HG03108 (cell line): Measurements from ENCODE around the gene MRPL3.

Experiments used
- ATAC-seq: cut with Tn5 transposase; IDR thresholded peaks from one replicate; pipeline ENCODE4 v1.9.1; 2021; ENCODE audit warnings: moderate library complexity; ENCODE audit not compliant: unreplicated experiment

MRPL3 gene

DNA sequence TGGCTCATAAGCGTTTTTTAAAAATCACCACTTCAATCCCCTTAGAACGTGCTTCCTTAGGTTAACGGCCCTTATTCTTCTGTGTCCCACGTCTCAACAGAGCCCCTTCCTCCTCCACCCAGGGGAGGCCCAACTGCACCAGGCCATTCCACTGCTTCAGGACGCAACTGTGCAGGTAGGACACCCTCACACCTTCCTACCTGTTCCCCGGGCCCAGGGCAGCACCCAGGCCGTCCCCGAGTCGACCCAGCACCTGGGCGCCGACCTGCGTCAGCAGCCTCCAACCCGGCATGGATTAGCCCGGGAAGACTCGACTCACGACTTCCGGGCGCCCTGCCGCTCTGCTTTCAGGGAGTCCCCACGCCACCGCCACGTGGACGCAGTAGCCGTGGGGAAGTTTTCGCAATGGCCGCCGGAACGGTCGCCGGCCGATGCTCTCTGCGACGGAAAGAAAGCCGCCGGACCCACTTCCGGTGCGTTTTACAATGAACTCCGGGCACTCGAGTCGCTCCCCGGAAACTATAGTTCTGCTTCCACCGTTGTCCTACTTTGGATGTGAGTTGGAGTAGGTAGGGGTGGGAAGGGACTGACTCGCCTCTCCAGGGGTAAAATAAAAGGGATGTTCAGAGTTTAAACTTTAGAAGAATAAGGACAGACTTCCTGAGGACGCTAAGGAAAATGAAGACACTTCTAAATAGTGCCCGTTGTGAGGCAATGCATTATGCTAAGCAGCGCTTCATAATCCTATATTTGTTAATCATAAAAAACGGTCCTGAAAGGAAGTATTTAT lies at the start of gene MRPL3:
Gene MRPL3, minus strand, starts transcription at position 442 of the 790 bp plus-strand sequence. Its CDS starts 150 bp downstream, at position 292.
- ATAC-seq, result peak; percentile 90

DNA sequence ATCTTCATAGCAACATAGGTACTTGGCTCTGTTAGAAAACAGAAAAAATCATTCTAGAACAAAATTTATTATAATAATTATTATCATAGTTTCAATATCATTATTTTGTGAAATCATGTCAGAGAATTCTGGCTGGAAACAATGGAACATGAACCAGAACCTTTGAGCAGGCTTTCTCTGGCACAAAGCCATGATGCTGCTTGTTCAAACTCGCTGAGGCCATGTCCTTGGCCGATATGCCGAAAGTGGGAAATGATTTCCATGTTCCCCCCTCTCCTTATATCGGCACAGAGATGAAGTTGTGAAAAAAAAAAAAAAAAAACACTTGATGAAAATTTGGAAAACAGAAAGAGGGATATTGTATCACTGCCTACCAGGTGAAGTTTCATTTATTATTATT lies 49.0 kb upstream of the MRPL3 start:
- no peak for ATAC-seq

GRCh38 chr3:131550562-131551465 lies 48.0 kb upstream of the MRPL3 start:
- no peak for ATAC-seq

- no peak for ATAC-seq
These were observed 46.6 kb upstream of the MRPL3 start for GRCh38 chr3:131549340-131549739.

GRCh38 chr3:131547585-131547984 lies 44.8 kb upstream of the MRPL3 start:
- ATAC-seq, result no peak

GRCh38 chr3:131546441-131546840 lies 43.7 kb upstream of the MRPL3 start:
- ATAC-seq, result no peak

DNA sequence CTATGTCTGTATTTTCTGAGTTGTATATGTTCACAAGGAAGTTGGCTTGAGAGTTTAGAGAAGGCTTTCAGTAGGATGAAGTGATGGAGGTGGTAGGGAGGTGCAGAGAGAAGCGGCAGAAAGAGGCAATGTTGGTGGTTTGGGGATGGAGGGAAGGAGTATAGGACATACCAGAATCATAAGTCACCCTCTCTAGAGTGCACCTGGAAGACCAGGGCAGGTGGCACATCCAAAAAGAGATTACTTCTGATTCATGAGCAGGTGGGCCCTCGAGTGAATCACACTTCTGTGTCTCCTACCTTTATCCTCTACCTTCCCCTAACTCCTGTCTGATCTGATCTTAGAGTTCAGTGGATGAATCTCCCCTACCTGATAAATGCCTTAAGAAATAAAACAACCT lies 41.8 kb upstream of the MRPL3 start:
- ATAC-seq, result no peak

DNA sequence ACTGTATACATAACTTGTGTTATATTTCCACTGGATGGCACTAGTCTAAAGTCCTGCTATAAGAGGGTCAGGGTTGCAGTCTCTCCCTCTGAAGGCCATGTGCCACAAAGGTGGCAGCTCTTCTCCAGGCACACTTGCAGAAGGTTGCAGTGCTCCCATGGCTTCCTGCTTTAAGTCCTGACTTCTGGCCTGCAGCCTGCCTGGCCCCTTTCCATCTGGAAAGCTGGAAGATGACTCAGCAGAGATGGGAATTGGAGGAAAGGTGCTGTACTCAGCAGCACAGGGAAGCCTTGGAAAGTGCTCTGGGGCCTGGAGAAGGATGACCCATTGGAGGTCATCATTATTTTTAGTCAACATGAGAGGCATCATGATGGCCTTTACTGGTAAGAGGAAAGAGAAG lies 40.9 kb upstream of the MRPL3 start:
- no peak for ATAC-seq

DNA sequence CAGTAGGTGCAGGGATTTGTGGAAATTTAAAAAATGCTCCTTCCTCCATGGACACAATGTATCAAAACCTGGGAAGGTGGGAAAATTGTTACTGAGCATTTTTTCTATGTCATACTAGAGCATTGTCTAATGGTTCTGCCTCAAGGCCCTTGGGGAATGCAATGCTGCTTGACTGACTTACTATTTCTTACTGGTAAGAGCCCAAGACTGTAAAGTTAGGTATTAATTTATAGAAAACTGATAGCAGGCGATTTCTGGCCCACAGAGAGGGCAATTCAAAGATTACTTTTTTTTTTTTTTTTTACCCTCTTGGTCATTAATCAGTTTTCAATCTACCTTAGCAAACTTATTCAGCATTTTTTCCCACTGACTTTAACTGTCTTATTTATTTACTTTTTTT lies 38.5 kb upstream of the MRPL3 start:
- ATAC-seq, result no peak

- no peak for ATAC-seq
These were observed 38.0 kb upstream of the MRPL3 start for GRCh38 chr3:131540821-131541220.

- ATAC-seq, result no peak
These were observed 37.4 kb upstream of the MRPL3 start for GRCh38 chr3:131540143-131540542.

DNA sequence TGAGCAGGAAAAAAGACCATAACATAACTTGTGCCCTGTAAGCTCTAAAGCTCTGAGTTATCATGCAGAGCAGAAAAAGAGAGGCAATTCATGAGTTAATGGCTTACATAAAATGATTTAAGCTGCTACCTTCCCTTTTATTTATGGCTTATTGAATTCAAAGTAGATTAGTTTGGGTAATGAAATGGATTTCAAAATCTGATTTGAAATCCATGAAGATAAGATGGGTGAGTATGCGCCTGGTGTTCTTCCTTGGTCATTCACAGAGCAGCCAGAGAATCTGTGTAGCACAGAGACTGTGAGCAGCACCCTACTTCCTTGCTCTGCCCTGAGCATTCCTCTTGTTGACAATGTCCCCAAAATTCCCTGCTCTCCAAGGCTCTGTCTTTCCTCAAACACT lies 36.2 kb upstream of the MRPL3 start:
- no peak for ATAC-seq

DNA sequence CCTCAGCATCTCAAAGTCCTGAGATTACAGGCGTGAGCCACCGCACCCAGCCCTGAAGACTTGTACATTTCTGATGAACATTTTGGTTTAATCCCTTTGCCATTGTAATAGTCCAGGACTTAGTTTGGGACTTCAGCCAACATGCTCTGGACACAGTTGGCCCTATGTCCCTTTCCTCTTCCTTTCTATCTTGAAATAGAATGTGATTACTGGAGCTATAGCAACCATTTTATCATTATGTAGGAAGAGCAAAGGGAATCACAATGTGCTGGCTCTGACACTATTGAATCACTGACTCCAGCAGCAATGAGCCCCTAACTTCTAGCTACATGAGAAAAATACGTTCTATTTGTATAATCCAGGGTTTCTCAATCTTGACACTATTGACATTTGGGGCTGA lies 34.8 kb upstream of the MRPL3 start:
- no peak for ATAC-seq

- ATAC-seq, result no peak
These were observed 32.8 kb upstream of the MRPL3 start for GRCh38 chr3:131535596-131535995.

- ATAC-seq, result no peak
These were observed 32.4 kb upstream of the MRPL3 start for GRCh38 chr3:131535131-131535530.

DNA sequence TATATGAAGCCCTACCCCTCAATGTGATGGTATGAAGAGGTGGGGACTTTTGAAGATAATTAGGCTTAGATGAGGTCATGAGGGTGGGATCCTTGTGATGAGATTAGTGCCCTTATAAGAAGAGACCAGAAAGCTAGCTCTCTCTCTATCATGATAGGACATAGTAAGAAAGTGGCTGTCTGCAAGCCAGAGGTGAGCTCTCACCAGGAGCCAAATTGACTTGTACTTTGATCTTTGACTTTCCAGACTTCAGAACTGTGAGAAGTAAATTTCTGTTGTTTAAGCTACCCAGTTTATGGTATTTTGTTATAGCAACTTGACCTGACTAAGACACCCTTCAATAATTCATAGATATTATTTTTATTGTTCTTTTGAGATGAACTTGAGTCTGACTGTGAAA lies 29.9 kb upstream of the MRPL3 start:
- ATAC-seq, result no peak

GRCh38 chr3:131530843-131531242 lies 28.1 kb upstream of the MRPL3 start:
- ATAC-seq, result no peak

GRCh38 chr3:131530388-131530787 lies 27.6 kb upstream of the MRPL3 start:
- no peak for ATAC-seq

GRCh38 chr3:131526801-131527347 lies 24.1 kb upstream of the MRPL3 start:
- no peak for ATAC-seq

DNA sequence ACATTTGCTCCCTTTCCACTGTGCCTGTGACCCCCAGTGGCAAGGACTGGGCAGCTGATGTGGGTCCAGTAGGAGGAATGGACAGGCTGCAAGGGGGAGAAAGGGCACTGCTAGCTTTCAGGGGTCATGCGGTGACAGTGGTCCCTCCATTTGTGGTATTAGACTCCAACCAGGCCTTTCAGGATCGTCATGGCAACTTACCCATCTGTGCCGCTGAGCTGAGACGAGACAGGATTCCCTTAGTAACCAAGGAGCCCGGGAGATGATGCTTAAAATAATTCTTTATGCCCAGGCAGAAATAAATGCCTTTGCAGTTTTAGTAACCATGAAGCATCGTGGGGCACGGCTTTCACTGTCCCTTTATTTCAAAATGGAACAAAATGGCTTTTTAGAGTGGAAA lies 15.9 kb upstream of the MRPL3 start:
- ATAC-seq, result no peak

DNA sequence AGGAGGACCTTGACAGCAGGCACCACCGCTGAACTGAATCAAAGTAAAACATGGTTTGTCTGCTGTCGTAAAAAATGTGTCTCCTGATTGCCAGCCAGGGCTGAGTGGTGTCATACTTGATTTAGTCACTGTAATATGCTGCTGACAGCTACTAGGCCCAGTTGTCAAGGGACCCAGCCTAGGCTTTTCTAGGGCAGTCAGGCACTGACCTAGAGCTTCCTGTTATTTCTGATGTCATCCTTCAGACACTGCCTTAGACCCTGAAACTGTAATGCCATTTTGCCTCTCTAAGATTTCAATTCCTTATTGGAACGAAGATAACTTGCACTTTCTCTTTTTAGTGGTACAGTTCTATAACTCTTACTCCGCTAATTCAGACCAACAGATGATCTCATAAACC lies 2.6 kb upstream of the MRPL3 start:
- ATAC-seq, result no peak

DNA sequence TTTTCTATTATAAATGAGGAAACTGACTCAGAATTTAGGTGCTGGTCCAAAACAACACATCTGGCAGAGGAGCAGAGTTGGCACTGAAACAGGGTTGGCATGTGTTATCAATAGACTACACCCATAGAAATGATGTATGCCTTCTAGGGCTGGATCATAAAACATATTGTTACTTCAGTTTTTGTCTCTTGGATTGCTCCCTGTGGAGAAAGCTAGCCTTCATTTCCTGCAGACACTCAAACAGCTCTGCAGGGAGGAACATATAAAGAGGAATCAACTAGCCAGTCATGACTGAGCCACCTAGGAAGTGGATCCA lies 507 bp upstream of the MRPL3 start:
- ATAC-seq, result no peak
